HepG2 (cell line): ENCODE results near the gene TBXA2R. TPM values are rescaled to one million over a fixed set of nuclear protein-coding genes. Genes with fewer than 3 reads are reported as not detected.

Experiments used
- ATF7-NPFF ChIP-seq: sonication (generic); formaldehyde crosslinking; IDR thresholded peaks from 2 replicates; pipeline ENCODE4 v1.8.1; 2023; ENCODE audit warnings: mild to moderate bottlenecking, low read depth, missing genetic modification reagents, moderate library complexity
- FOXJ3 ChIP-seq: sonication (generic); formaldehyde crosslinking; IDR thresholded peaks from 2 replicates; pipeline ENCODE4 v1.4.0; 2020; ENCODE audit warnings: missing genetic modification reagents, mild to moderate bottlenecking, borderline replicate concordance
- HNRNPK ChIP-seq: fragments of 200-400 bp; formaldehyde crosslinking; IDR thresholded peaks from 2 replicates; pipeline ENCODE4 v1.6.1; 2018; ENCODE audit warnings: low read length, low read depth, moderate library complexity, mild to moderate bottlenecking; ENCODE audit not compliant: poor library complexity, severe bottlenecking
- MXD3 ChIP-seq: IDR thresholded peaks from 2 replicates; pipeline ENCODE4 v1.6.1; 2016; ENCODE audit warnings: mild to moderate bottlenecking, missing biosample characterization, missing genetic modification reagents
- PBX3 ChIP-seq: sonication (generic); formaldehyde crosslinking; IDR thresholded peaks from 2 replicates; pipeline ENCODE4 v1.8.1; 2023; ENCODE audit warnings: missing genetic modification reagents, inconsistent platforms, borderline replicate concordance
- PITX1 ChIP-seq: sonication (generic); formaldehyde crosslinking; IDR thresholded peaks from 2 replicates; pipeline ENCODE4 v1.5.1; 2020; ENCODE audit warnings: mild to moderate bottlenecking, missing genetic modification reagents
- PLRG1 ChIP-seq: fragments of 450-650 bp; conservative IDR thresholded peaks from 2 replicates; pipeline ENCODE4 v1.6.1; 2016
- RBAK ChIP-seq: sonication (generic); formaldehyde crosslinking; IDR thresholded peaks from 2 replicates; pipeline ENCODE4 v1.5.1; 2020; ENCODE audit warnings: mild to moderate bottlenecking, missing genetic modification reagents
- SP2 ChIP-seq: sonication (generic); formaldehyde crosslinking; IDR thresholded peaks from 2 replicates; pipeline ENCODE4 v1.5.1; 2020; ENCODE audit warnings: mild to moderate bottlenecking, missing genetic modification reagents
- TBX2 ChIP-seq: sonication (generic); formaldehyde crosslinking; IDR thresholded peaks from 2 replicates; pipeline ENCODE4 v1.5.0; 2020; ENCODE audit warnings: missing genetic modification reagents, mild to moderate bottlenecking, borderline replicate concordance
- TBX3 ChIP-seq: fragments of 450-650 bp; IDR thresholded peaks from 2 replicates; pipeline ENCODE4 v1.6.1; 2017; ENCODE audit warnings: antibody characterized with exemption, mild to moderate bottlenecking, inconsistent platforms, borderline replicate concordance
- ZBTB25 ChIP-seq: IDR thresholded peaks from 2 replicates; pipeline ENCODE4 v1.6.1; 2018; ENCODE audit warnings: missing genetic modification reagents
- ZFY ChIP-seq: sonication (generic); formaldehyde crosslinking; IDR thresholded peaks from 2 replicates; pipeline ENCODE4 v1.4.0; 2020; ENCODE audit warnings: missing genetic modification reagents
- ZNF460 ChIP-seq: sonication (generic); formaldehyde crosslinking; IDR thresholded peaks from 2 replicates; pipeline ENCODE4 v1.5.1; 2020; ENCODE audit warnings: missing genetic modification reagents, mild to moderate bottlenecking, borderline replicate concordance
- ZNF563 ChIP-seq: sonication (generic); formaldehyde crosslinking; IDR thresholded peaks from 2 replicates; pipeline ENCODE4 v1.8.0; 2022; ENCODE audit warnings: mild to moderate bottlenecking, moderate library complexity, missing genetic modification reagents
- ZNF891 ChIP-seq: sonication (generic); formaldehyde crosslinking; IDR thresholded peaks from 2 replicates; pipeline ENCODE4 v1.5.0; 2020; ENCODE audit warnings: mild to moderate bottlenecking, missing genetic modification reagents
- polyA plus RNA-seq, 8 experiments: library from polyadenylated mRNA; depleted of rRNA in 3 of 8; stranded (reverse) in 7 of 8; unstranded in 1 of 8; fragments of >200 nt; fragmentation: Illumina TruSeq in 4 of 8; extraction: Trizol in 4 of 8; gene quantifications; 2 replicates each; pipeline versions ENCODE4 v1.2.1 to v1.2.3, GENCODE V29; 2011 to 2016; ENCODE audit warnings: low read depth in 4 of 8, missing spikeins in 1 of 8, mixed read lengths in 1 of 8; ENCODE audit not compliant: insufficient read depth in 1 of 8
- total RNA-seq, 5 experiments: library from RNA; depleted of rRNA; stranded (reverse); fragments of >200 nt; fragmentation: Illumina TruSeq; extraction: Trizol; gene quantifications; 2 replicates each; pipeline ENCODE4 v1.2.3, GENCODE V29; 2016; ENCODE audit warnings: low read depth in 1 of 5
- TF ChIP-seq, protein P1 (sequence below): sonication (generic); formaldehyde crosslinking; IDR thresholded peaks from 2 replicates; pipeline ENCODE4 v1.9.0; 2022; ENCODE audit warnings: low read depth, missing genetic modification reagents
- TF ChIP-seq, protein P2 (sequence below): sonication (generic); formaldehyde crosslinking; IDR thresholded peaks from 2 replicates; pipeline ENCODE4 v1.4.0; 2020; ENCODE audit warnings: missing genetic modification reagents
- TF ChIP-seq, protein P3 (sequence below), 2 experiments: IDR thresholded peaks; 2 replicates each; pipeline ENCODE4 v1.6.1; 2011 to 2012; ENCODE audit warnings: low read length in 2 of 2, borderline replicate concordance in 1 of 2, low read depth in 1 of 2, mild to moderate bottlenecking in 1 of 2, moderate library complexity in 1 of 2

The TBXA2R gene
- total and polyA plus RNA-seq, 2 of the 13 experiments (the other 11 are each of a cell fraction or from before 2014, with no cell fraction given) = 0.09 TPM; not detected in 1

DNA sequence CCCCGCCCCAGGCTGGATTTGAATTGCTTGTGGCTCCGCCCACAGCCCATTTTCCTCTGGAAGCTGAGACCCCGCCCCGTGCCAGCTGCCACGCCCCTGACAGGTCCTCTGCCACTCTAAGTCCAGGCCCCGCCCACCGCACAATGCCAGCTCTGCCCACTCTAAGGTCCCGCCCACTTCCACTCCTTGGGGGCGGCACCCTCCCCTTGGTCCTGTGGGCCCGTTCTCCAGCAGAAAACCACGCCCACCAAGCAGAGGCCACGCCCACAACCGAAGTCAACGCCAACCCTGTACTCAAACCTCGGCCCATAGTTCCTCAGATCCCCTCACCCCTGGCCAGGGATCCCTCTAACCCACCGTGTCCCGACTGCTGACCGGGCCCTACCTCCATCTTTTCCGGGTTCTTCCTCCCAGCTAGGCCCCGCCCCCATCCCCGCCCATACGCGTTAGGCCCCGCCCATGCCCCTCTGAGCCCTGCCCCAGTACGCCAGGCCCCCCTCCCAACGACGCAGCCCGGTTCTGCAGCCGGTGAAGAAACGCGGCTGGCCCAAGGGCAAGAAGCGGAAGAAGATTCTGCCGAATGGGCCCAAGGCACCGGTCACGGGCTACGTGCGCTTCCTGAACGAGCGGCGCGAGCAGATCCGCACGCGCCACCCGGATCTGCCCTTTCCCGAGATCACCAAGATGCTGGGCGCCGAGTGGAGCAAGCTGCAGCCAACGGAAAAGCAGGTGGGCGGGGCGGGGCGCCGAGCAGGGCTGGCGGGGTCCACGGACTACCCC is 32.6 kb downstream of the TBXA2R start (continued):
- TF ChIP-seq, protein P1, sequence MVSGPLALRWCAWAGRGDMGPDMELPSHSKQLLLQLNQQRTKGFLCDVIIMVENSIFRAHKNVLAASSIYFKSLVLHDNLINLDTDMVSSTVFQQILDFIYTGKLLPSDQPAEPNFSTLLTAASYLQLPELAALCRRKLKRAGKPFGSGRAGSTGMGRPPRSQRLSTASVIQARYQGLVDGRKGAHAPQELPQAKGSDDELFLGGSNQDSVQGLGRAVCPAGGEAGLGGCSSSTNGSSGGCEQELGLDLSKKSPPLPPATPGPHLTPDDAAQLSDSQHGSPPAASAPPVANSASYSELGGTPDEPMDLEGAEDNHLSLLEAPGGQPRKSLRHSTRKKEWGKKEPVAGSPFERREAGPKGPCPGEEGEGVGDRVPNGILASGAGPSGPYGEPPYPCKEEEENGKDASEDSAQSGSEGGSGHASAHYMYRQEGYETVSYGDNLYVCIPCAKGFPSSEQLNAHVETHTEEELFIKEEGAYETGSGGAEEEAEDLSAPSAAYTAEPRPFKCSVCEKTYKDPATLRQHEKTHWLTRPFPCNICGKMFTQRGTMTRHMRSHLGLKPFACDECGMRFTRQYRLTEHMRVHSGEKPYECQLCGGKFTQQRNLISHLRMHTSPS (CRISPR knock-in tag) = peak; percentile 59; the same call in 1 of the 2 replicates
- TF ChIP-seq PITX1 (CRISPR knock-in tag) (no peak), ZFY (0 out of 2 replicates have a peak, but pooled peaks have one; percentile 20), ATF7-NPFF (CRISPR knock-in tag) (no peak), ZBTB25 (no peak), HNRNPK (no peak), ZNF891 (CRISPR knock-in tag) (no peak), RBAK (CRISPR knock-in tag) (no peak), TBX2 (no peak), FOXJ3 (CRISPR knock-in tag) (no peak), MXD3 (CRISPR knock-in tag) (no peak), PBX3 (no peak), ZNF460 (CRISPR knock-in tag) (no peak), SP2 (CRISPR knock-in tag) (no peak), ZNF563 (CRISPR knock-in tag) (no peak), TBX3 (no peak), PLRG1 (no peak)
- TF ChIP-seq, protein P2, sequence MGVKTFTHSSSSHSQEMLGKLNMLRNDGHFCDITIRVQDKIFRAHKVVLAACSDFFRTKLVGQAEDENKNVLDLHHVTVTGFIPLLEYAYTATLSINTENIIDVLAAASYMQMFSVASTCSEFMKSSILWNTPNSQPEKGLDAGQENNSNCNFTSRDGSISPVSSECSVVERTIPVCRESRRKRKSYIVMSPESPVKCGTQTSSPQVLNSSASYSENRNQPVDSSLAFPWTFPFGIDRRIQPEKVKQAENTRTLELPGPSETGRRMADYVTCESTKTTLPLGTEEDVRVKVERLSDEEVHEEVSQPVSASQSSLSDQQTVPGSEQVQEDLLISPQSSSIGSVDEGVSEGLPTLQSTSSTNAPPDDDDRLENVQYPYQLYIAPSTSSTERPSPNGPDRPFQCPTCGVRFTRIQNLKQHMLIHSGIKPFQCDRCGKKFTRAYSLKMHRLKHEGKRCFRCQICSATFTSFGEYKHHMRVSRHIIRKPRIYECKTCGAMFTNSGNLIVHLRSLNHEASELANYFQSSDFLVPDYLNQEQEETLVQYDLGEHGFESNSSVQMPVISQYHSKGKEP = no peak
- TF ChIP-seq, protein P3, sequence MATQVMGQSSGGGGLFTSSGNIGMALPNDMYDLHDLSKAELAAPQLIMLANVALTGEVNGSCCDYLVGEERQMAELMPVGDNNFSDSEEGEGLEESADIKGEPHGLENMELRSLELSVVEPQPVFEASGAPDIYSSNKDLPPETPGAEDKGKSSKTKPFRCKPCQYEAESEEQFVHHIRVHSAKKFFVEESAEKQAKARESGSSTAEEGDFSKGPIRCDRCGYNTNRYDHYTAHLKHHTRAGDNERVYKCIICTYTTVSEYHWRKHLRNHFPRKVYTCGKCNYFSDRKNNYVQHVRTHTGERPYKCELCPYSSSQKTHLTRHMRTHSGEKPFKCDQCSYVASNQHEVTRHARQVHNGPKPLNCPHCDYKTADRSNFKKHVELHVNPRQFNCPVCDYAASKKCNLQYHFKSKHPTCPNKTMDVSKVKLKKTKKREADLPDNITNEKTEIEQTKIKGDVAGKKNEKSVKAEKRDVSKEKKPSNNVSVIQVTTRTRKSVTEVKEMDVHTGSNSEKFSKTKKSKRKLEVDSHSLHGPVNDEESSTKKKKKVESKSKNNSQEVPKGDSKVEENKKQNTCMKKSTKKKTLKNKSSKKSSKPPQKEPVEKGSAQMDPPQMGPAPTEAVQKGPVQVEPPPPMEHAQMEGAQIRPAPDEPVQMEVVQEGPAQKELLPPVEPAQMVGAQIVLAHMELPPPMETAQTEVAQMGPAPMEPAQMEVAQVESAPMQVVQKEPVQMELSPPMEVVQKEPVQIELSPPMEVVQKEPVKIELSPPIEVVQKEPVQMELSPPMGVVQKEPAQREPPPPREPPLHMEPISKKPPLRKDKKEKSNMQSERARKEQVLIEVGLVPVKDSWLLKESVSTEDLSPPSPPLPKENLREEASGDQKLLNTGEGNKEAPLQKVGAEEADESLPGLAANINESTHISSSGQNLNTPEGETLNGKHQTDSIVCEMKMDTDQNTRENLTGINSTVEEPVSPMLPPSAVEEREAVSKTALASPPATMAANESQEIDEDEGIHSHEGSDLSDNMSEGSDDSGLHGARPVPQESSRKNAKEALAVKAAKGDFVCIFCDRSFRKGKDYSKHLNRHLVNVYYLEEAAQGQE (IDR thresholded peaks at IDR 0.05; ENCODE audit: borderline replicate concordance in 1 of 2, low read depth in 1 of 2, low read length in 2 of 2) = no peak
